Measurements from ENCODE around the gene TENM3.

TENM3 gene

GRCh38 chr4:182837831-182838230 lies 594.6 kb downstream of the TENM3 start:
- Mint-ChIP-seq H3K27me3 (ENCODE audit: low read depth, poor library complexity) (peaks cover 19% of the 10 kb centered on the region), H3K4me1 (peaks cover 16% of the 10 kb centered on the region), H3K36me3 (ENCODE audit: low read depth) (no peaks in the 10 kb centered on the region), H3K27ac (no peak overlapping the region), H3K9me3 (peaks cover 4% of the 10 kb centered on the region), H3K4me3 (no peak overlapping the region)
- TF ChIP-seq, protein P1, sequence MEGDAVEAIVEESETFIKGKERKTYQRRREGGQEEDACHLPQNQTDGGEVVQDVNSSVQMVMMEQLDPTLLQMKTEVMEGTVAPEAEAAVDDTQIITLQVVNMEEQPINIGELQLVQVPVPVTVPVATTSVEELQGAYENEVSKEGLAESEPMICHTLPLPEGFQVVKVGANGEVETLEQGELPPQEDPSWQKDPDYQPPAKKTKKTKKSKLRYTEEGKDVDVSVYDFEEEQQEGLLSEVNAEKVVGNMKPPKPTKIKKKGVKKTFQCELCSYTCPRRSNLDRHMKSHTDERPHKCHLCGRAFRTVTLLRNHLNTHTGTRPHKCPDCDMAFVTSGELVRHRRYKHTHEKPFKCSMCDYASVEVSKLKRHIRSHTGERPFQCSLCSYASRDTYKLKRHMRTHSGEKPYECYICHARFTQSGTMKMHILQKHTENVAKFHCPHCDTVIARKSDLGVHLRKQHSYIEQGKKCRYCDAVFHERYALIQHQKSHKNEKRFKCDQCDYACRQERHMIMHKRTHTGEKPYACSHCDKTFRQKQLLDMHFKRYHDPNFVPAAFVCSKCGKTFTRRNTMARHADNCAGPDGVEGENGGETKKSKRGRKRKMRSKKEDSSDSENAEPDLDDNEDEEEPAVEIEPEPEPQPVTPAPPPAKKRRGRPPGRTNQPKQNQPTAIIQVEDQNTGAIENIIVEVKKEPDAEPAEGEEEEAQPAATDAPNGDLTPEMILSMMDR (IDR thresholded peaks at IDR 0.05): no peak
- DNase-seq: no peak

DNA sequence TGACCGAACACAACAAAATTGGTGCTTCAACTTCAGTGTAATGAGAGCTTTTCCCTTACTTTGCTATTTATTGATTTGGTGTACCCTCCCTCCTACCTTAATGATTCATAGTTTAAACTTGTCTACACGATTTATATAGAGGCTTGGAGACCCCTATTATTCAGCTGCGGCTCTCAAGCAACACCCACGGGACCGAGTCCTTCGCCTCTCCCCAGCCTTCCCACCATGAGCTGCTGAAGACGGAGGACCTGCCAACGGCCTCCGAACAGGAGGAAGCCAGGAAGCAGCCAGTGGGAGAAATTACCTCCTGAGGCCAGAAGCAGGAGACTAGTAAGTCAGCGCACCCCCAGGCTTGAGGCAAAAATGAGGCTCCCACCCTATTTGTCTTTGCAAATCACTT lies 595.3 kb downstream of the TENM3 start:
- no peak overlapping the region for H3K4me3 Mint-ChIP-seq
- H3K36me3 Mint-ChIP-seq (ENCODE audit: low read depth): no peaks in the 10 kb centered on the region
- DNase-seq: no peak
- no peak overlapping the region for H3K27ac Mint-ChIP-seq
- TF ChIP-seq, protein P1 (IDR thresholded peaks at IDR 0.05): no peak
- peaks cover 23% of the 10 kb centered on the region for H3K4me1 Mint-ChIP-seq
- peaks cover 17% of the 10 kb centered on the region for H3K27me3 Mint-ChIP-seq (ENCODE audit: low read depth, poor library complexity)
- peaks cover 4% of the 10 kb centered on the region for H3K9me3 Mint-ChIP-seq

DNA sequence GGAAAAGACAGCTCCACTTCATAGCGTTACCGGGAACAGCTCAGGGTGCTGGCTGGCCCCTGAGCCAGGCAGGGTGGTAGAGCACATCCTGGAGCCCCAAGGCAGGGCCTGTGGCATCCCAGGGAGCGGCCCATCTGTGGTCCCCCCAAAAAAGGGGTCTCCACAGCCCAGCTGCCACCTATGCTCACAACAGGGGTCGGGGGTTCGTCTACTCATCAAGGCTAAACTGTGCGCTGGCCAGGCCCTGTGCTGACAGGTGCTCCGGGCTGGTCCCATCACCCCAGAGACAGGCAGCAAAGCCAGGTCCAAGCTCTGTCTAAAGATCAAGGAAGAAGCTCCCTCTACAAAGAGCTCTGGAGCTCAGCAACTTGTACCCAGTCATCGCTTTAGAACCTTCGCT lies 596.1 kb downstream of the TENM3 start:
- TF ChIP-seq, protein P1 (IDR thresholded peaks at IDR 0.05): no peak
- H3K27ac Mint-ChIP-seq: no peak overlapping the region
- H3K9me3 Mint-ChIP-seq: peaks cover 4% of the 10 kb centered on the region
- no peaks in the 10 kb centered on the region for H3K36me3 Mint-ChIP-seq (ENCODE audit: low read depth)
- H3K27me3 Mint-ChIP-seq (ENCODE audit: low read depth, poor library complexity): peaks cover 17% of the 10 kb centered on the region
- H3K4me1 Mint-ChIP-seq: peaks cover 30% of the 10 kb centered on the region
- no peak for DNase-seq
- no peak overlapping the region for H3K4me3 Mint-ChIP-seq

GRCh38 chr4:182840108-182840507 lies 596.9 kb downstream of the TENM3 start:
- Mint-ChIP-seq H3K27ac (no peak overlapping the region), H3K4me1 (peaks cover 36% of the 10 kb centered on the region), H3K9me3 (peaks cover 4% of the 10 kb centered on the region), H3K27me3 (ENCODE audit: low read depth, poor library complexity) (peaks cover 9% of the 10 kb centered on the region), H3K4me3 (no peak overlapping the region), H3K36me3 (ENCODE audit: low read depth) (no peaks in the 10 kb centered on the region)
- no peak for DNase-seq
- TF ChIP-seq, protein P1 (IDR thresholded peaks at IDR 0.05): no peak

- Mint-ChIP-seq H3K36me3 (ENCODE audit: low read depth) (no peaks in the 10 kb centered on the region), H3K4me1 (peaks cover 49% of the 10 kb centered on the region), H3K27me3 (ENCODE audit: low read depth, poor library complexity) (peaks cover 3% of the 10 kb centered on the region), H3K27ac (no peak overlapping the region), H3K4me3 (no peak overlapping the region), H3K9me3 (peaks cover 4% of the 10 kb centered on the region)
- TF ChIP-seq, protein P1 (IDR thresholded peaks at IDR 0.05): no peak
- DNase-seq: no peak
These were observed 599.0 kb downstream of the TENM3 start for GRCh38 chr4:182842104-182842600.

- Mint-ChIP-seq H3K4me1 (peaks cover 55% of the 10 kb centered on the region), H3K27ac (peak overlapping the region; percentile 37), H3K36me3 (ENCODE audit: low read depth) (no peaks in the 10 kb centered on the region), H3K27me3 (ENCODE audit: low read depth, poor library complexity) (peaks cover 3% of the 10 kb centered on the region), H3K9me3 (peaks cover 4% of the 10 kb centered on the region), H3K4me3 (peak overlapping the region; percentile 1)
- TF ChIP-seq, protein P1 (IDR thresholded peaks at IDR 0.05): no peak
- no peak for DNase-seq
These were observed 599.7 kb downstream of the TENM3 start for GRCh38 chr4:182842759-182843390.
